Tibial artery (tissue), 4 donors: ENCODE results near the gene RPL13.
A peak's percentile ranks its signal among the peaks of the same experiment; 100 is the strongest.

Experiments used
- DNase-seq, 2 donors: peaks; one replicate each; pipeline ENCODE4 v3.0.0-alpha.2; 2019
- H3K27ac ChIP-seq, 2 donors: fragments of 200-600 bp; sonication (generic) in 1 of 2; 1 replicate in 1 of 2; 2 replicates in 1 of 2; pipeline ENCODE4 v1.5.1; 2018 to 2019; ENCODE audit warnings: mild to moderate bottlenecking in 1 of 2
- H3K27me3 ChIP-seq, 2 donors: fragments of 200-600 bp; sonication (generic) in 1 of 2; one replicate each; pipeline versions ENCODE4 v1.5.1 to v1.6.0; 2016 to 2019
- H3K36me3 ChIP-seq, 3 donors: fragments of 200-600 bp; sonication (generic) in 2 of 3; one replicate each; pipeline ENCODE4 v1.5.1; 2016 to 2019; ENCODE audit warnings: mild to moderate bottlenecking in 2 of 3
- H3K4me1 ChIP-seq, 4 donors: fragments of 200-600 bp; sonication (generic) in 2 of 4; 1 replicate in 3 of 4; 2 replicates in 1 of 4; pipeline ENCODE4 v1.5.1; 2016 to 2019
- H3K4me3 ChIP-seq, 2 donors: fragments of 200-600 bp; sonication (generic) in 1 of 2; 1 replicate in 1 of 2; 2 replicates in 1 of 2; pipeline ENCODE4 v1.5.1; 2018 to 2019; ENCODE audit warnings: mild to moderate bottlenecking in 2 of 2
- H3K9me3 ChIP-seq, 3 donors: fragments of 200-600 bp; sonication (generic) in 1 of 3; one replicate each; pipeline ENCODE4 v1.5.1; 2016 to 2019
- intact Hi-C: fragments of 100-400 bp; cut with DNase I; formaldehyde crosslinking; loops from one replicate; pipeline ENCODE4 v1.15.0; 2023; ENCODE audit warnings: low total_unique reads
- TF ChIP-seq, protein P1 (sequence below), 2 experiments: fragments of 200-600 bp in 1 of 2; fragments of 450-650 bp in 1 of 2; IDR thresholded peaks; one replicate each; pipeline ENCODE4 v1.5.1; 2017 to 2019; ENCODE audit warnings: antibody characterized with exemption in 2 of 2, mild to moderate bottlenecking in 1 of 2, moderate library complexity in 1 of 2

The RPL13 gene

DNA sequence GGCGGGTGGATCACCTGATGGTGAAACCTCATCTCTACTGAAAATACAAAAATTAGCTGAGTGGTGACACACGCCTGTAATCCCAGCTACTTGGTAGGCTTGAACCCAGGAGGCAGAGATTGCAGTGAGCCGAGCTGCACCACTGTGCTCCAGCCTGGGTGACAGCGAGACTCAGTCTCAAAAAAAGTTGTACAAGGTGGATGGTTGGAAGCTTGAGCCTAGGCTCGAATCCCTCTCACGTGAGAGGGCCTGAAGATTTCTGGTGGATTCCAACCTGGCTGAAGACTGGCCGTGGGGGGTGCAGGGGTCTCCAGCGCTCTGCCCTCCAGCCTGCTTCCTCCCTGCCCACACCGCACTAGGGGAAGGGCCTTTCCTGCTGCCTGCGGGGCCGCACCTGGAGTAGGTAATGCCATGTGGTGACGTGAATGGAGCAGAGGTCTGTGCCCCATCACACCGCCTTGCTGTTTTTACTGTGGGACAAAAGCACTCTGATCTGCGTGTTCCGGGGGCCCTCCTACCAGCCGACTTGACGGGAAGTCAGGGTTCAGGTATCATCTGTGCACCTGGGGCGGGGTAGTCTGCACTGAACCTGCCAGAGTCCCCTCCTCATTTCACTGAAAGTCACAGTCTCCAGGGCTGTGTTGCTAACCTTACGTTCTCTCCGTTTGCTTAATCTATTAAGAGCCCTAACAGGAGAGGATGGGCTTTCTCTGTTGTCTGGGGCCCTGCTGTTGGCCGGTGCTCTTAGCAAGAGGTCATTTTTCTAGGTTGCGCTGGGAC is 4.2 kb downstream of the RPL13 start:
- no peak for DNase-seq
- Histone ChIP-seq H3K36me3 (peaks cover 33 to 40% (median 39%) of the 10 kb centered on the region in 3 donors), H3K4me1 (peaks cover 0 to 45% (median 30%) of the 10 kb centered on the region in 4 donors), H3K27ac (no peak overlapping the region), H3K9me3 (no peaks in the 10 kb centered on the region), H3K27me3 (peaks cover 0 to 7% of the 10 kb centered on the region in 2 donors), H3K4me3 (no peak overlapping the region)
- intact Hi-C loops: no loop called here
- TF ChIP-seq, protein P1, sequence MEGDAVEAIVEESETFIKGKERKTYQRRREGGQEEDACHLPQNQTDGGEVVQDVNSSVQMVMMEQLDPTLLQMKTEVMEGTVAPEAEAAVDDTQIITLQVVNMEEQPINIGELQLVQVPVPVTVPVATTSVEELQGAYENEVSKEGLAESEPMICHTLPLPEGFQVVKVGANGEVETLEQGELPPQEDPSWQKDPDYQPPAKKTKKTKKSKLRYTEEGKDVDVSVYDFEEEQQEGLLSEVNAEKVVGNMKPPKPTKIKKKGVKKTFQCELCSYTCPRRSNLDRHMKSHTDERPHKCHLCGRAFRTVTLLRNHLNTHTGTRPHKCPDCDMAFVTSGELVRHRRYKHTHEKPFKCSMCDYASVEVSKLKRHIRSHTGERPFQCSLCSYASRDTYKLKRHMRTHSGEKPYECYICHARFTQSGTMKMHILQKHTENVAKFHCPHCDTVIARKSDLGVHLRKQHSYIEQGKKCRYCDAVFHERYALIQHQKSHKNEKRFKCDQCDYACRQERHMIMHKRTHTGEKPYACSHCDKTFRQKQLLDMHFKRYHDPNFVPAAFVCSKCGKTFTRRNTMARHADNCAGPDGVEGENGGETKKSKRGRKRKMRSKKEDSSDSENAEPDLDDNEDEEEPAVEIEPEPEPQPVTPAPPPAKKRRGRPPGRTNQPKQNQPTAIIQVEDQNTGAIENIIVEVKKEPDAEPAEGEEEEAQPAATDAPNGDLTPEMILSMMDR (IDR thresholded peaks at IDR 0.05): no peak

DNA sequence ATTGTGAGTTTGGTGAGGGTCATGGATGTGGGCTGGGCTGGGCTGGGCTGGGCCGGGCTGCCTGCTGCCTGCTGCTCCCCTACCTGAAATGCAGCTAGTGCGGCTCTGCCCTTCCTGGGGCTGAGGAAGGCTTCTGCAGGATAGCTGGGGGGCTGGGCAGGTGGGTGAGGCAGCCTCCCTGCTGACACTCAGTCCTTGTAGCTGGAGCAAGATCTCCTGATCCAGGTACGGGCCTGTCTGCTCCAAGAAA is 4.7 kb downstream of the RPL13 start:
- H3K9me3 ChIP-seq: no peaks in the 10 kb centered on the region
- no peak for DNase-seq
- peak overlapping the region in 1 of 2 donors; percentile 29 for H3K27ac ChIP-seq
- peaks cover 0 to 43% (median 29%) of the 10 kb centered on the region in 4 donors for H3K4me1 ChIP-seq
- H3K4me3 ChIP-seq: no peak overlapping the region
- TF ChIP-seq, protein P1 (IDR thresholded peaks at IDR 0.05): no peak
- H3K36me3 ChIP-seq: peaks cover 33 to 40% (median 39%) of the 10 kb centered on the region in 3 donors
- peaks cover 0 to 12% of the 10 kb centered on the region in 2 donors for H3K27me3 ChIP-seq
- intact Hi-C loops: no loop called here

DNA sequence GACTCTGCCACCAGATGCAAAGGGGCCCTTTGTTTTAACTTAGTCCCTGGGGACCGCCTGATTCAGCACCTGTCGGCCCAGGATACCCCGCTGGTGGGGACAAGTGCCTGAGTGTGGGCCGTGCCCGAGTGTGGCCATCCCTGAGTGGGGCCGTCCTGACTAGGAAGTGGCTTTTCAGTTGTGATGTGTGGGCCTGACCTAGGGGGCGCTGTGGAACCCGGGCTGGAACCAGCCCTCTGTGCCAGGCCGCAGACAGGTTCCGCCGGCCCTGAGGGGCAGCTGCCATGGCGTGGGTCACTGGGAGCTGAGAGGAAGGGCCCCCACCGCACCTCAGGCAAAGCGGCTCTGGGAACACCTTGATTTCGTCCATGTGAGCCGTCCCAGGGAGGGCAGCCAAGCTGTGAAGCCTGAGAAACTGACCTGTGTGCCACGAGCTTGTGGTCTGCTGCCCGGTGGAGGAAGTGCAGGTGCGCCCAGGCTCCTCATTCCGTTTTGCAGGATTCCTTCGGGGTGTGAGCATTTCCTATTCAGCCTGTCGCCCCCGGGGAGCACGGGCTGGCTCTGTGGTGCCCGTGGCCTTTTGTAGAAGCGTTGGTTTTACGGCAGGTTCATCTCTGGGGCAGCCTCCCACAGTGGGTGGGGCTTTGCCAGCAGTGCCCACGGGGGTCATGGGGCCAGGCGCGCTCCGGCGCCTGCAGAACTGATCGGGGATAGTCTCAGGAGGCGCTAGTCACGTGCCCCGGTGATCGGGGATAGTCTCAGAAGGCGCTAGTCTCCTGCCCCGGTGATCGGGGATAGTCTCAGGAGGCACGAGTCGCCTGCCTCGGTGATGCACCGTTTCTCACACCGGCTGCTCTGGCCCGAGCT is 5.3 kb downstream of the RPL13 start:
- Histone ChIP-seq H3K9me3 (no peaks in the 10 kb centered on the region), H3K4me3 (peak overlapping the region; percentile 1 to 19), H3K4me1 (peaks cover 0 to 43% (median 29%) of the 10 kb centered on the region in 4 donors), H3K36me3 (peaks cover 33 to 40% (median 39%) of the 10 kb centered on the region in 3 donors), H3K27me3 (peaks cover 0 to 16% of the 10 kb centered on the region in 2 donors), H3K27ac (peak overlapping the region in 1 of 2 donors; percentile 29)
- intact Hi-C loops: no loop called here
- TF ChIP-seq, protein P1 (IDR thresholded peaks at IDR 0.05): peak; percentile 24 to 26
- DNase-seq: no peak

DNA sequence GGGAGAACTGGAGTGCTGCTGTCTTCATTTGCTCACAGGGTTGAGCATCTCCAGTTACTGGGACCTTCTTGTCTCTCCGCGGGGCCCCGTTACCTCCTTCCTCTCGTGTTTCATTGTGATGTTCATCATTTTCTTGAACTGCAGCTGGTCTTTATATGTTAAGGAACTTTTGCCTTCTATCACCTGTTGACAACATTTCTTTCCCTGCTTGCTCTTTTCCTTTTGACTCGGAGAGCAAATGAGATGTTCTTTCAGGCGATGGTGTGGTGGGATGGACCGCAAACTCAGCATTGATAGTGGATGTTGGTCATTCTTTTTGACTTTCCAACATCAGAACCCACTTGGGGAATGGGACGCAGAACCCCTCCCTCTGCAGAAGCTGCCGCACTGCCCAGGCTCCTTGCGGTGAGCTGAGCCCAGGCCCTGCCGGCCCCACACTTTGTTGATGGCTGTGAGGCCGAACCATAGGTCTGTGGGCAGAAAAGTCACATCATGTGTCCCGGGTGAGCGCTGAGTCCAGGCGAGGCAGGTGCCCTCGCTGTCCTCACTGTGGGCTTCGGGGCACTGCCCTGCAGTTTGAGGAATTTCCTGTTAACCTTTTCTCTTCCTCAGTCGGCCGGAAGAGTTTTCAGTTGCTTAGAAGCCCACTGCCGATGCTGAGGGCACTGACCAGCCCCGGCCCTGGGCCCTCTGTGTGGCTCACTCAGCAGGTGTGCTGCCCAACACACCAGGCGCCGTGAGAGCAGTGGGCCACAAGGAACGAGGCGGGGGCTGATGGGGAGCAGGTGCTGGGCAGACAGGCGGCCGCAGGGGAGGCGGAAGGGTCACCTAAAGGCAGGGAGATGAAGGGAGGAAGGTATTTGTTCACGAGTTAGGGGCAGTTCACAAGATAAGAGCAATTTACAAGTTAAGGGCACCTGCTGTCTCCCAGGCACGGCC is 7.4 kb downstream of the RPL13 start:
- Histone ChIP-seq H3K4me1 (peaks cover 0 to 30% (median 18%) of the 10 kb centered on the region in 4 donors), H3K27me3 (peaks cover 0 to 33% of the 10 kb centered on the region in 2 donors), H3K9me3 (no peaks in the 10 kb centered on the region), H3K36me3 (peaks cover 16 to 21% (median 19%) of the 10 kb centered on the region in 3 donors), H3K27ac (no peak overlapping the region), H3K4me3 (no peak overlapping the region)
- TF ChIP-seq, protein P1 (IDR thresholded peaks at IDR 0.05): no peak
- intact Hi-C loops: no loop called here
- no peak for DNase-seq
